HPDE6-E6E7 (cell line): ENCODE results near the gene PI4KA.
A peak's percentile ranks its signal among the peaks of the same experiment; 100 is the strongest.
"Not testable (repeated sequence)": the region's sequence is repeated elsewhere in the genome, so short reads cannot be mapped to it uniquely, and the experiment has no call there.

Source experiments
- DNase-seq: peaks from one replicate; pipeline ENCODE4 v3.0.0; 2011; ENCODE audit warnings: missing footprints; ENCODE audit errors: extremely low spot score

The PI4KA gene

DNA sequence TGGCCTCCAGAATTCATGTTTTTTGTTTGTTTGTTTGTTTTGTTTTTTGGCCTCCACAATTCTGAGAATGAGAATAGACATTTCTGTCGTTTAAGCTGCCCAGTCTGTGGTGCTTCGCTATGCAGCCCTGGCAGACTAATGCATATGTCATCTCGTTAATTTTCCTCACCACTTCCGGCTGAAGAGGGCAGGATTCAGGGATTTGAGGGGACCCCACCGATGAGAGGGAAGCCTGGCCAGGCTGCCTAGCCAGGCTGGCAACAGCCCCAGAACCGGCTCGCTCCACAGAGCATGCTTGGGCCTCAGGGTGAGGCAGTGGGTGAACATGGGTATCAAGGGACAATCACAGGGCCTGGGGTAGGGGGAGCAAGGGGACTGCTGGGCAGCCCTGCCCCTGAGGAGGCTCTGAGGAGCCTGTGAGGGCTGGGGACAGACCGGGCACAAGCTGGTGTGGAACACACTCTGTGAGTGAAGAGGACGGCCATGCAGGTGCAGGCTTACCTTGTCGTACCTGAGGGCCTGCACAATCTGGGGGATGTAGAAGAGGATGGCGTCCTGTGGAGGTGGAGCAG is 132.5 kb downstream of the PI4KA start:
- no peak for DNase-seq

DNA sequence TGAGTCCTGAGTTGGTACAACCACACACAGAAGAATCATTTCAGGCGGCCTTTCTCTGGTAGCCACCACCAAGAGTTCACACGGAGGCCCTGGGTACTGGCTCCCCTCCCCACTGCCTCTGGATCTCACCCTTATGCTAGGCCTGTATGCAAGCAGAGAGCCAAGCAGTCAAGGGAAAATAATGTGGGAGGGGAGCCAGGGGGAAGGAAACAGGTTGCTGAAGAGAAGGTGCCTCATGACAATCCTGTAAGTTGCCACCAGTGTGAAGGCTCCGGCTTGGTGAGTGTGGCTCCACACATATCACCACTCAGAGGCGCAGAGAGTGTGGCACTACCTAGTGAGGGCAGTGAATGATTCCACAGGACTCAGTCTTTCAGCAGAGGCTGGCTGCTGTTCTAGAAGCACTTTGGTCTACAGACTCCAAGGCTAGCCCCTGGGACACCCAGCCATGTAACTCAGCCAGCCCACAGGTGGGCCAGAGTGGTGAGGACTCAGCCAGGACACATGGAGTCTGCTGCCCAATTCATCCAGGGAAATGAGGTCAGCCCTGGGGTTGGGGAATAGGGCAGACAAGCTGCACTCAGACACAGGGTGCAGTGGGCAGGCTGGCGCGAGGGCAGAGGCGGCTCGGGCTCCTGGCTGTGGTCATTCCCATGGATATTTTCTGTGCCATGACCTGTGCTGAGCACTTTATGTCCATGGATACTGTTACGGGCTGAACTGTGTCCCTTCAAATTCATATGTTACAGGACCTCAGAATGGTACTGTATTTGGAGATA is 133.7 kb downstream of the PI4KA start:
- DNase-seq: no peak

DNA sequence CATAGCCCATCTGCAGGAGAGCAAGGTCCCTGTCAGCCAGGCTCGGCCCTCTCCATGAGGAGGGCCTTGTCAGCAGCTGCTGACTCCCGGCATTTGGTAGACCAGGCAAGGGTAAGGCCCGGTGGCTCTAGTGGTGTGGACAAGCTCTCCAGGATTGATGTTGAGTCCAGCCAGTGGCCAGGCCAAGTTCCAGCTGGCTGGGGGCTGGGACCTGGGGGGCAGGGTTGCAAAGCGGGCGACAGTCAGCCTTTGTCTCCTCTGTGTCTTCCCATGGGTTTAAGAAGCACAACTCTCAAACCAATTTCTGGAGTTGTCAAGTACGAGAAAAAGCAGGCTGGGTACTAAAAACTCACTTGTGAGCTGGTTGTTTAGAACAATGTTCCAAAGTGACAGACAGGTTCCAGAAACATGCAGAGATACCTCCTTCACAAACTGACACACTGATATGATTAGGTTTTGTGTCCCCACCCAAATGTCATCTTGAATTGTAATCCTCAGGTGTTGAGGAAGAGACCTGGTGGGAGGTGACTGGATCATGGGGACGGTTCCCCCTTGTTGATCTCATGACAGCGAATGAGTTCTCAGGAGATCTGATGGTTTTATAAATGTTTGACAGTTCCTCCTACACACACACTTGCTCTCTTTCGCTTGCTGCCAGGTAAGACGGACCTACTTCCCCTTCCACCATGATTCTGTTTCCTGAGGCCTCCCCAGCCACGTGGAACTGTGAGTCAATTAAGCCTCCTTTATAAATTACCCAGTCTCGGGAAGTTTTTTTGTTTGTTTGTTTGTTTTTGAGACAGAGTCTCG is 137.0 kb downstream of the PI4KA start:
- DNase-seq: no peak

DNA sequence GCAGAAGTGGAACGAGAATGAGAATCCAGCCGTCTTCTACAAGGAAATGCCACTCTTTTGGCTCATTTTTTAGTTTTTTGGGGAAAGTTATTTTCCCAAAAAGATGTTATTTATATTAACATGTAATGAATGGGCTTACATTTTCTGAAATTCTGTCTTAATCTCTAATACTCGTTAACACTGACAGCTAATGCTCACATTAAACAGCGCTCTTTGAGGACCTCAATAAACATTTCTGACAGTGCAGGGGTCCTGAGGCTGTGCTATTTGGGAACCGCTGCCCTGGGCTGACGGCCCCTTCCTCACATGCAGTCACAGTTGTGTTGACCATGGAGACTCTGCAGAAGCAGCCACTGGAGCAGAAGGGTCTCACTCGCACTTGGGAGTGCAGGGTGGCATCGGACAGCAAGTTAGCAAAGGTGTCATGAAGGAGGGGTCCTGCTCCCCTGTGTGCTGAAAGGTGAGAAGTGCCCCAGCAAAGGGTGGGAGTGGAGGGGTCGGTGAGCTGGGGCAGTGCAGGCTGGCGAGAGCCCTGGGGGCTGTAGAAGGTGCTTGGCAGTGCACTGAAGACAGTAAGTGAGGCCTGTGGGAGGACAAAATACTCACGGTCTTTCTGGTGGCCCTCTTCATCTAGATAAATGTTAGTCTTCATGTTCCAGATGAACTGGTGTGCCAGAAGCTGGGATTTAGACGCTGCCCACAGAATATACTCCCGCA is 137.8 kb downstream of the PI4KA start:
- DNase-seq: no peak

DNA sequence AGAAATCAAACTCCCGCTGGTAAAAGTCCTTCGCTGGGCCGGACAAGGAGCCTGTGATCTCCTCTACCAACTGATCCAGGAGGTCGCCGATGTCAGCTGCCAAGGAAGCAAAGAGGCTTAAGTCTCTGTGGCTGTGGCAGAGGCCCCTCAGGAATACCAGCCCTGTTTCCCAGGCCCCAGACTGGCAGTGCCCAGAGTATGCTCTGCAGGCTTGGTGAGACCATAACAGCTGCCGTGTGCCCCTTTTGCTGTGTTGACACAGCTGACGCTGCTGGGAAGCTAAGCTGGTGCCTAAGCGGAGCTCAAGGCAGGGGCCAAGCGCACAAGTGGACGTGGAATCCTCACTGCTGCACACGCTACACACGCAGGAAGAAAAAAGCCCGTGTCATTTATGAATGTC is 139.9 kb downstream of the PI4KA start:
- not testable (repeated sequence) for DNase-seq

DNA sequence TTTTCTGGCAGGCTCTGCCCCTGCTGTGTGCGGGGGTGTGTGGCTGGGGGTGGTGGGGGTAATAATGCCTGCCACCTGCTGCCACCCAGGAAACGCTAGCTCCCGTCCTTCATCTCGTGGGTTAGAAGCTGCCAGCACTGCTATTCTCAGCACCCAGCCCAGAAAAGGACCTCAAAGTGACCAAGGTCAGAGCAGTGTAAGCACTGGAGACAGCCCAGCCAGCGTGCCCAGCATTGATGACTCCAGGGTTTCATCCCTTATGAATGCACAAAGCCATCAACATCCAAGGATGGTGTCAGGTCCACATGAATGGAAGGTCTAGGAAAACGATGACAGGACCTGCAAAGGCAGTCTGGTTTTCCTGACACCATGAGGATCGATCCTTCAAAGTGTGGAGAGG is 140.6 kb downstream of the PI4KA start:
- not testable (repeated sequence) for DNase-seq

DNA sequence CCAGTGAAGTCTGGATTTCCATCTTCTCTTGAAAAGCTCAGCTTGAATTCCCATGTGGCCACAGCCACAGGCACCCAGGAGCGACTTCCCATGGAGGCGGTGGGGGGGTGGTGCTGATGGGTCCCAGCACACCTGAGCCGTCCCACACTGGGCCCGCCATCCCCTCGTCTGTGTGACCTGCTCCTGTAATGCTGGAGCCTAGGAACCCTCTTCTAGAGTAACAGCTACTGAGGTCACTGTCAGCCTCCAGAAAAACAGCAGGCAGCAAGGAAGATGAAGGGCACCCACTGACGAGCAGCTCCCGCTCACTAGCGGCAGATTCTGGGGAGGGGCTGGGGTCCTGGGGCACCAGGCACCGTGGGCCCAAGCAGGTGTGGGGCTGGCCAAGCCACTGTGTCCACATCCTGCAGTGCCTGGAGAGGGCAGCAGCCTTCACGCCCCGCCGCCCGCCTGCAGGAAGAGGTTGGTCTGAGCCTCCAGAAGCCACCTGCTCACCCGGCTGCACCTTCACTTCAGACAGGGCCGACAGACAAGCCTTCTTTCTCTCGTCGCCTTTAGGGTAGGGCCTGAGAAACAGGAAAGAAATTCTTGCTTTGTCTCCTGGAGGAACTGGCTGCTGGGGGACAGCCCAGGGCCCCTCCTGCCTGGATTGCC is 141.3 kb downstream of the PI4KA start:
- DNase-seq: not testable (repeated sequence)

DNA sequence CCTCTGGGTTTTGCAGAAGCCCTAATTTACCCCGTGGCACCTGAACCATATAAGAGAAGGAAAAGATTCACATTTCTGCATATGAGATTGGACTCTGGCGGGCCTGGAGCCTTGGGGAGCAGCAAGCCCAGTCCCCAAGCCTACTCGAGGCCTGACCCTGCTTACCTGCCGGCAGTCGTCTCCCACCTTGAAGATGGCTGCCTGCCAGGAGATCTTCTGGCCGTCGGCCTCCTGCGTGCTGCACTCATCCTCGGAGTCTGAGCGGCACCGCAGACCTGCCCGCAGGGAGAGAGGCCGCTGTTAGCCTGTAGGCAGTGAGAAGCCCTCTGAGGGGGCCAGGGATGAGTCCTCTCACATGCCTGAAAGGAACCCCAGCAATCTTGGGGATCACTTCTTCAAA is 145.5 kb downstream of the PI4KA start:
- DNase-seq: not testable (repeated sequence)

DNA sequence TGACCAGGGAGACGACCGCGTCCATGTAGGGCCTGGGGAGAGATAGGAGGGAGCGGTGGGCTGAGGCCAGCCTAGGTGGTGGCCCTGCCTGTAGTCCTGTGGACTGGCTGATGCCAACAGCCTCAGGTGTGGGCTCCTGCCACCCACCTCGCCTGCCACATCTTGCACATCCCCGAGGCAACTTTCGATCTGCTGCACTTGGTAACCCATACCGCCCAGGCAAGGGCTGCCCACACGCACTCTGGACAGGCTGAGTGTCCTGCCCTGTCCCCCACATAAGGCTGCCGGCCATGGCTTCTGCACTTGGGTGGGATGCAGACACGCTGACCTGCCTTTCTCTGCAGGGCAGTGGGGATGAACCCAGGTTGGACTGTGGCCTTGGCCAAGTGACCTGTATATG is 148.6 kb downstream of the PI4KA start:
- DNase-seq: not testable (repeated sequence)

DNA sequence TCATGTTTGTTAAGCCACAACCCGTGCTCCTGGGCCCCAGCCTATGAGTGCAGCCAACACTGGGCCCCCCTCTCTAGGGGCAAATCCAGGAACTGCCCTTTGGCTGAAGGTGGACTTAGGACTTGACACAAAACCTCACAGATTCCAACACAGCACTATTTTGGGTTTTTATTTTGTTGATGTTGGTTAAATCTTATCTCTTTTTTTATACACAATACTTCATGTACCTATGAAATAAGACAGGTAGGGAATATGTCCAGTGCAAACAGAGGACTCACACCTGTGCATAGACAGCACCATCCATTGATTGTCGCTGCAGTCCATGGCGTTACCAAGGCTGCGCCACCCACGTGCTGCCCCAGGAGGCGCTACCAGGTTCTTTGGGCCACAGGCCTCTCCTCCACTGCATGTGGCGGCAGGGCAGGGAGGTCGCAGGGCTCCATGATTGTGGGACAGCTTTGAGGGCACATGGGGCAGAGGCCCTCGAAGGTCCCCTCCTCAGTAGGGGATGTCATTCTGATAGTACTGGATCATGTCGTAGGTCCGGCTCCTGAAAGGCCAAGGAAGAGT is 151.0 kb downstream of the PI4KA start:
- not testable (repeated sequence) for DNase-seq

DNA sequence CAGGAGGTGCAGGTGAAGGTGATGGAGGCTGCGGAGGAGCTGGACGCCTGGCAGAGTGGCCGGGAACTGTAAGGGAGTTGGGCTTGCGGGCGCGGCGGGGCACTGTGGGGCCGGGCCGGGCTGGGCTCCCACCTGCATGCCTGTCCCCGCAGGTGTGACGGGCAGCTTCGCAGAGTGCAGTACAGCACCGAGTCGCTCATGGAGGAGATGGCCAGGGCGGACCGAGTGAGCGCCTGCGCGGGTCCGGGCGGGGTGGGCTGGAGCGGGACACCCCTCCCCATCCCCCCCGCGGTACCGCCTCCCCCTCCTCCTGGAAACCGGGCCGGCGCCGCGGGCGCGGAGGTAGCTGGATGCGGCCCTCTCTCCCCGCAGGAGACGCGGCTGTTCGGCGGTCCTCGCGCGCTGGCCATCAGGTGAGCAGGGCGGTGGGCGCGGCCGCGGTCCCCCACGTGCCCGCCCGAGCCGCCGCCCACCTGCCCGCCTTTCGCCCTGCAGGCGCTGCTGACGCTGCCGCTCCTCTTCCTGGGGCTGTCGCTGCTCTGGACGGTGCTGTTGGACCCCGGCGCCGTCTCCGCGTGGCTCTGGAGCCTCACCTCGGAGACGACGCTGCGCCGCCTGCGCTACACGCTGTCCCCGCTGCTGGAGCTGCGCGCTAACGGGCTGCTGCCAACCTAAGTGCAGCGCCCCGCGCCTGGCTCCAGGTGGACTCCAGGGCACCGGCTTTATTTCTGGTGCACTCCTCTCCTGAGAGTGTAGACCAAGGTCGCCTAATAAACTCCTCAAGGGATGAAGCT is 154.6 kb downstream of the PI4KA start:
- DNase-seq: not testable (repeated sequence)

DNA sequence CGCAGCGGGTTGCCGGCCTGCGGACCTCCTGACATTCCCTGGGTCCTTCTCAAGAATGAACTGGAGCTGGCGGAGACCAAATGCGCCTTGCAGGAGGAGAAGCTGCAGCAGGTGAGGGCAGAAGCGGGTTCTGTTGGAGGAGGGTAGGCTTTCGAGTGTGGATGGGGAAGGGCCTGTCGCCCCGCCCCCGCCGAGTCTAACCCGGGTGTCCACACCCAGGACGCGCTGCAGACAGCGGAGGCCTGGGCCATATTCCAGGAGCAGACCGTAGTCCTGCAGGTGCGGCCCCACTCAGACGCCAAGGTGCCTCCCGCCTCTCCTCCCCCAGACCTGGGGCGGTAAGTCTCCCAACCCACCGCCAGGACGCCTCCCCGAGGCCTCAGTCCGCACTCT is 155.2 kb downstream of the PI4KA start:
- DNase-seq: not testable (repeated sequence)

DNA sequence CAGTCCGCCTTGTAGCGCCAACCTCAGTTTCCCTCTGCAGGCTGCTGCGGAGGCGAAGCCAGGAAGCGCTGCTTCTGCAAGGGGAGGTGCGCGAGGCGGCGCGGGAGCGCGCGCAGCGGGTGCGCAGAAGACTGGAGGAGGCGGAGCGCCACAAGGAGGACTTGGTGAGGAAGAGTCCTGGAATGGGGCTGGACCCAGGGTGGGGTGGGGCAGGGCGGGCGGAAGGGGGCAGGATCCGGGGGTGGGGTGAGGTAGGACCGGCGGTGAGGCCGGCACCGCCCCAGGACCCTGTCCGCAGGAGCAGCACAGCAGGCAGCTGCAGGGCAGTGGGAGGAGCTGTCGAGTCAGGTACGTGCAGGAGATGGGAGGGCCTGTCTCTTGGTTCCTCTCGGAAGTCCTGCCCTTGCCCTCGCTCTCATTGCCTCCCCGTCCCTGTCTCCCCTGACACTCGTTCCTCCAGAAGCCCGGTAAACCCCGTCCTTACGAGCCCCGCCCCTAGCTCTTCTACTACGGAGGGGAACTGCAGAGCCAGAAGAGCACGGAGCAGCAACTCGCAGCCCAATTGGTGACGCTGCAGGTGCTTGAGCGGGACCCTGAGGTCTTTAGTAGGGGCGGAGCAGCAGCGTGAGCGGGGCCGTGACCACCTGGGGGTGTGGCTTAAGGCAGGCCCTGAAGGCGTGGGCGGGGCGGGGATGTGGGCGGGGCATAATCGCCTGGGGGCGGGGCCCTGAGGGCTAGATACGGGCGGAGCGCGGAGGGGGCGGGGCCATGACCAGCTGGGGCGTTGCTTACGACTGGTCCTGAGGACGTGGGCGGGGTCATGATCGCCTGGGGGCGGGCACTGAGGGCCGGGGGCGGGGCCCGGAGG is 155.8 kb downstream of the PI4KA start:
- peak; percentile 71 for DNase-seq

DNA sequence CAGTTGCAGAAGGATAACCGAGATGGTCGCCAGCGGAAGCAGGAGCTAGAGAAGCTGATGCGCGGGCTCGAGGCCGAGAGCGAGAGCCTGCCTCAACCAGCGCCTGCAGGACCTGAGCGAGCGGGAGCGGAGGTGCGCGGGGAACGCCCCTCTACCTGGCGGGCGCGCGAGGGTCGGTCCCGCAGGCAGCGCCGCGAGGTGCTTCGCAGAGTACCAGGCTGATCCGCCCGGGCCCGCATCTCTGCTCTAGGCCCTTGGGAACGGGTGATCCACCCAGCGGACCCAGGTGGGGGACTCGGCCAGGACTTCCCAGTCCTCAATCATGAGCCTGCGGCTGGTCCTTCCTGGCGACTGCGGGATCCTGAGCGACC is 156.5 kb downstream of the PI4KA start:
- not testable (repeated sequence) for DNase-seq

DNA sequence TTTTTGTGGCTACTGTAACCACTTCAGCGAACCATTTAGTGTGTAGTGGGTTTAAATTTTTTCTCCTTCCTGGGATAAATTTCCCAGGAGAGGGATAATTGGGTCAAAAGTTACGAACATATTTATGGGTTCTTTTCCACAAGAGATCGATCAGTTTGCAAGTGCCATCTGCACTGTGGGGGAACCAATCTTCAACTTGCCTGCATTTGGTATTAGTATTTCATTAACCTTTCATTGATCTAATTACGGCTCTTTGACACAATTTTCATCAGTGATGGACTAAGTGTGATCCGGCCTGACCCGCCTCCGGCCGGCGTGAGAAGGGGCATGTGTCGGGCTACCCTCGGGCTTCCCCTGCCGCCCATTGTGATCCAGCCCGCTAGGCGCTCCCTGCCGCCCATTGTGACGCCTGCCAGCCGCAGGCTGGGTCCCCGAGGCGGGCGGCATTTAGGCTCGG is 156.9 kb downstream of the PI4KA start:
- DNase-seq: not testable (repeated sequence)

DNA sequence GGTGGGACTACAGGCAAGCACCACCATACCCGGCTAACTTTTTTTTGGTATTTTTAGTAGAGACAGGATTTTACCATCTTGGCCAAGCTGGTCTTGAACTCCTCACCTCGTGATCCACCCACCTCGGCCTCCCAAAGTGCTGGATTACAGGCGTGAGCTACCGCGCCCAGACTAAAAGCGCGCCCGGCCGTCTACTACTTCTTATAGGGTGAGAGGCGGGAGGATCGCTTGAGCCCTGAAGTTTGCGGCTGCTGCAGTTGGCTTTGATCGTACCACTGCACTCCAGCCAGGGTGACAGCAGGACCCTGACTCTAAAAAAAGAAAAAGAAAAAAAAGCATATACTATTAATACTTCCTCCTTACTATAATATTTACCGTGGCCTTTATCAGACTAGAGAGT is 158.3 kb downstream of the PI4KA start:
- not testable (repeated sequence) for DNase-seq

DNA sequence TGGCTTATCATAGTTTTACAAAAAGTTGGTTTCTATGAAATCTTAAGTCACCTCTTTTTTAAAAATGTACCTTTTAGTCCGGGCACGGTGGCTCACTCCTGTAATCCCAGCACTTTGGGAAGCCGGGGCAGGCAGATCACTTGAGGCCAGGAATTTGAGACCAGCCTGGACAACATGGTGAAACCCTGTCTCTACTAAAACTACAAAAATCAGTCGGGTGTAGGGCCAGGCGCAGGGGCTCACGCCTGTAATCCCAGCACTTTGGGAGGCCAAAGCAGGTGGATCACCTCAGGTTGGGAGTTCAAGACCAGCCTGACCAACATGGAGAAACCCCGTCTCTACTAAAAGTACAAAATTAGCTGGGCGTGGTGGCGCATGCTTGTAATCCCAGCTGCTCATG is 158.8 kb downstream of the PI4KA start:
- DNase-seq: not testable (repeated sequence)

DNA sequence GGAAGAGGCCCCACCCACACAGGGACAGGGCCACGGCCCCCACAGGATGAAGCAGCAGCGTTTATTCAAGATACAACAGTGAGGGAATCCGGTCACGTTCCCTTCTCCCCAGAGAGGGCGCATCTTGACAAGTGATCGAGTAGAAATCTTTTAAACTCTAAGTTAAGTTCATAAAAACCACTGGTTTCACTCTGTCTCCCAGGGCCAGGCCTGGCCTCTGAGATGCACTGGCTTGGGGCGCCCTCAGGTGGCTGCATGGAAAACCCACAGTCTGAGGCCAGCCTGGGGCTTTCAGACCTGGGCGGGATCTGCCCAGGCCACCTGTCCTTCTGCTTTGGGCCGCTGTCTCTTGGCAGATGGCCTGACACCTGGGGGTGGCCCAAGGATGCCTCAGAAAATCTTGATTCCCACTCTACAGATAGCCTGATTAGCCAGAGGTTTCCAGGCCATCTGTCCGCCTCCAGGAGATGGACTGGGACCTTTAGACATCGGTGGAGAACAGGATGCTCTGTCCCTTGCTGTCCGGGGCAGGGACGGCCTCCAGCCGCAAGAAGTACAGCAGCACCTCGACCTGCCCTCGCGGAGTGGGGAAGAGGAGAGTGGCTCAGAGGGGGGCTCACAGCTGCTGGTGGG is 161.0 kb downstream of the PI4KA start:
- peak; percentile 33 for DNase-seq

DNA sequence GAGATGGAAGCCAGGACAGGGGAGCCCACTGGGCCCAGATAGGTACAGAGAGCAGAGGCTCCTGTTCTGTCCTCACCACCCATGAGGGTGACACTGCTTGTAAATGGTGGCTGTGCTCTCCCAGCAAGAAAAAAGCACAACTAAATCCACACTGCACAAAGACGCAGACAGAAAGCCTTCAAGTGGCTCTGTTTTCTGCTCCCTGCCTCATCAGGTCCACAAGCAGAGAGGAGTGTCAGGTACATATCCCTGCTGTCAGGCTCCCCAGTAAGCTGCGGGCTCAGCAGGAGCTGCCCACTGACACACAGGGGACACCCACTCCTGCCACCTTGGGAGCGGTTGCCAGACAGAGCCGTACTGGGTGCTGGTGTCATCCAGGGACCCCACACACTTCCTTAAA is 162.6 kb downstream of the PI4KA start:
- not testable (repeated sequence) for DNase-seq
